Stimulated activated CD8-positive, alpha-beta memory T cell treated with anti-CD3 and anti-CD28 coated beads, Interleukin-15, amount 100 ng/mL, for 24 hours (primary cell): ENCODE results near the gene GAD1.

Experiments
- DNase-seq: peaks from one replicate; pipeline ENCODE4 v3.0.0-alpha.2; 2020; ENCODE audit warnings: low read depth

Gene GAD1

GRCh38 chr2:170818036-170818751 is 1.5 kb downstream of the GAD1 start:
- DNase-seq: no peak

- no peak for DNase-seq
These were observed 2.2 kb downstream of the GAD1 start for GRCh38 chr2:170818752-170819470.

- DNase-seq: no peak
These were observed 3.3 kb downstream of the GAD1 start for GRCh38 chr2:170819680-170820664.

GRCh38 chr2:170820757-170821530 is 4.3 kb downstream of the GAD1 start:
- no peak for DNase-seq

- DNase-seq: no peak
These were observed 5.0 kb downstream of the GAD1 start for GRCh38 chr2:170821531-170822289.

GRCh38 chr2:170822290-170823087 is 5.8 kb downstream of the GAD1 start:
- no peak for DNase-seq

GRCh38 chr2:170823088-170823897 is 6.6 kb downstream of the GAD1 start:
- DNase-seq: no peak

- no peak for DNase-seq
These were observed 7.2 kb downstream of the GAD1 start for GRCh38 chr2:170823898-170824215.

GRCh38 chr2:170824526-170825015 is 7.9 kb downstream of the GAD1 start:
- no peak for DNase-seq

GRCh38 chr2:170827841-170828532 is 11.3 kb downstream of the GAD1 start:
- DNase-seq: no peak

- no peak for DNase-seq
These were observed 11.8 kb downstream of the GAD1 start for GRCh38 chr2:170828533-170828916.

GRCh38 chr2:170829036-170829435 is 12.3 kb downstream of the GAD1 start:
- no peak for DNase-seq

GRCh38 chr2:170830166-170830565 is 13.5 kb downstream of the GAD1 start:
- DNase-seq: no peak

GRCh38 chr2:170831115-170831514 is 14.4 kb downstream of the GAD1 start:
- DNase-seq: no peak

GRCh38 chr2:170836027-170836426 is 19.3 kb downstream of the GAD1 start:
- no peak for DNase-seq

- DNase-seq: no peak
These were observed 24.1 kb downstream of the GAD1 start for GRCh38 chr2:170840717-170841210.

GRCh38 chr2:170842785-170843184 is 26.1 kb downstream of the GAD1 start:
- no peak for DNase-seq

GRCh38 chr2:170843656-170844055 is 27.0 kb downstream of the GAD1 start:
- no peak for DNase-seq
